Measurements from ENCODE around the gene NPAP1.
"Not testable (repeated sequence)": the region's sequence is repeated elsewhere in the genome, so short reads cannot be mapped to it uniquely, and the experiment has no call there.

Gene NPAP1, protein sequence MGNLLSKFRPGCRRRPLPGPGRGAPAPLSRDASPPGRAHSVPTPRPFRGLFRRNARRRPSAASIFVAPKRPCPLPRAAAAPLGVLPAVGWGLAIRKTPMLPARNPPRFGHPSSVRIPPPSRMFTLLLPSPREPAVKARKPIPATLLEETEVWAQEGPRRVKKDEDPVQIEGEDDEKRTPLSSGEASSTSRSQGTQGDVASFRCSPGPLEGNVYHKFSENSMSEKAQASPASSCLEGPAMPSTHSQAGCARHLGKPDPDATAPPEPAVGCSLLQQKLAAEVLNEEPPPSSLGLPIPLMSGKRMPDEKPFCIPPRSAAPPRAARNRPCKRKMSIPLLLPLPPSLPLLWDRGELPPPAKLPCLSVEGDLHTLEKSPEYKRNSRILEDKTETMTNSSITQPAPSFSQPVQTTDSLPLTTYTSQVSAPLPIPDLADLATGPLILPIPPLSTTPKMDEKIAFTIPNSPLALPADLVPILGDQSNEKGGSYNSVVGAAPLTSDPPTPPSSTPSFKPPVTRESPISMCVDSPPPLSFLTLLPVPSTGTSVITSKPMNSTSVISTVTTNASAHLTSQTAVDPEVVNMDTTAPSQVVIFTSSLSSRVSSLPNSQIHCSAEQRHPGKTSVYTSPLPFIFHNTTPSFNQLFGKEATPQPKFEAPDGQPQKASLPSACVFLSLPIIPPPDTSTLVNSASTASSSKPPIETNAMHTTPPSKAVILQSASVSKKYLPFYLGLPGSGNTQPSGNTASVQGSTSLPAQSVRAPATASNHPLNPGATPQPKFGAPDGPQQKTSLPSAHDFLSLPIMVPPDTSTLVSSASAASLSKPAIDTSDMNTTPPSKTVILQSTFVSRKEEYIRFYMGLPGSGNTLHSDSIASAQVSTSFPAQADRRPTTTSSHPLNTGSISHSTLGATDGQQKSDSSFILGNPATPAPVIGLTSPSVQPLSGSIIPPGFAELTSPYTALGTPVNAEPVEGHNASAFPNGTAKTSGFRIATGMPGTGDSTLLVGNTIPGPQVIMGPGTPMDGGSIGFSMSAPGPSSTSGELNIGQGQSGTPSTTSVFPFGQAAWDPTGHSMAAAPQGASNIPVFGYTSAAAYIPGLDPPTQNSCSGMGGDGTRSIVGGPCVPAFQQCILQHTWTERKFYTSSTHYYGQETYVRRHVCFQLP

DNA sequence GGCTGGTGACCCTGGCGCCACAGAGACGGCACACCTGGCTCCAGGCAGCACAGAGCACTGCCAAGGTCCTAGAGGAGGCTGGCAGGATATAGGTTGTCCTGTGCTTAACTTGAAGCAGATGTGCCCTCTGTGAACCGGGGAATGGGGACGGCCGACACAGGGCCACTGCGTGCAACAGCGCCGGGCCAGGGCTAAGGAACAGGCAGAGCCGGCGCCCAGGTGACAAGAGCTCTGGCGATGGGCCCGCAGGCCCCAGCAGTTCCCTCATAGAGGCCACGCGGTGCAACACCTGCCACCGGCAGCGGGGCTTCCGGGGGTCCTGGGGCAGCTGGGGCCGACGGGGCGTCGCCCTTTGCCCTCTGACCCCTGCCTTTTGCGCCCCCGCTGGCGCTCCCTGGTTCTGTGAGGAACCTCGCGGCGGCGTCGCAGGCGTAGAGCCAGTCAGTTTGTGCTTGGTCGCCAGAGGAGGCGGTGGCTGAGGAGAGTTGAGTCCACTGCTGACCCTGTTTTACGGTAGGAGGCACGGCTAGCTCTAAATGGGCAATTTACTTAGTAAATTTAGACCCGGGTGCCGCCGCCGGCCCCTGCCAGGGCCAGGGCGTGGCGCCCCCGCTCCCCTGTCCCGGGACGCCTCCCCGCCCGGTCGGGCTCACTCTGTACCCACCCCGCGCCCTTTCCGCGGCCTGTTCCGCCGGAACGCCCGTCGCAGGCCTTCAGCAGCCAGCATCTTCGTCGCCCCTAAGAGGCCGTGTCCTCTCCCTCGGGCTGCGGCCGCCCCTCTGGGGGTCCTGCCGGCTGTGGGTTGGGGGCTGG is at the start of gene NPAP1:
Gene NPAP1 (plus strand): TSS at position 444 of the 813 bp plus-strand sequence. CDS start 93 bp downstream, at position 537.
- DNase-seq (ENCODE audit: insufficient read length, low spot score) (no peak), FAIRE-seq (no peak)

DNA sequence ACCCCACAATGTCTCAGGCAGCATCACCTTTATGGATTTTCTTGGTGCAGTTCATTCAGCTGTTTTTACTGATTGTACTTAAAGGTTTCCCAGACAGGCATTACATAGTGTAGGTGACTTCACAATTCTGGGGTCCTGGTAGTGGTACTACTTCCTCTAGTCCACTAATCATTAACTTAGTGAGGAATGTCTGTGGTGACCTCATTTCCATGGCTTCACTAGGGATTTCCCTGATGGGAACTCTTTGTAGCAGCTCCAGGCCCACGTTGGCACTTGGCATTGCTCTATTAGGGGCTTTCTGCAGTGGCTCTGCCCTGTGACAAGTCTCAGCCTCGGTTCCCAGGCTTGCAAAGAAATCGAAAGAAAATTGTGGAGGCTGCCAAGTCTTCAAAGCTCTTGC is 48.1 kb upstream of the NPAP1 start:
- FAIRE-seq: no peak
- DNase-seq (ENCODE audit: insufficient read length, low spot score): no peak

DNA sequence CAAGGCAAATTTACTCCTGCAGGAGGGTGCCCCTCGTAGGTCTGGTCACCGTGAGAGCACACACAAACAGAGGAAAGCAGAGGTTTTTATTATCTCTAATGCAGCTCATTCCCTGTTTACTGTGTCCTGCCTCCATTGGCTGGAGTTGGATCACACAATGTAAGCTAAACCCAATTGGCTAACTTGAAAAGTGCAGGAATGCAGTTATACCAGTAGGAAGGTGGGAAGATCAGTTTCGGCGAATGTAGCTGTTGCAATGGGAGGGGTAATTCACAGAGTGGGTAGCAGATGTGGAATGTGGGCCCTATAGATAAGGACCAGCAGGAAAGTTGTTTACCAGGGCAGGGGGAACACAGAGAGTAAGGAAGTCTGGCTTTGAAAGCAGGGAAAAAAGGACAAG is 42.5 kb upstream of the NPAP1 start:
- FAIRE-seq (no peak), DNase-seq (ENCODE audit: insufficient read length, low spot score) (no peak)

DNA sequence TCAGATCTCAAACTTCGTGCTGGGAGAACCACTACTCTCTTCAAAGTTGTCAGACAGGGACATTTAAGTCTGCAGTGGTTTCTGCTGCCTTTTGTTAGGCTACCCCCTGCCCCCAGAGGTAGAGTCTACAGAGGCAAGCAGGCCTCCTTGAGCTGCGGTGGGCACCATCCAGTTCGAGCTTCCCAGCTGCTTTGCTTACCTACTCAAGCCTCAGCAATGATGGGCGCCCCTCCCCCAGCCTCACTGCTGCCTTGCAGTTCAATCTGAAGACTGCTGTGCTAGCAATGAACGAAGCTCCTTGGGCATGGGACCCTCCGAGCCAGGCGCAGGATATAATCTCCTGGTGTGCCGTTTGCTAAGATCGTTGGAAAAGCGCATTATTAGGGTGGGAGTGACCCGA is 36.2 kb upstream of the NPAP1 start:
- not testable (repeated sequence) for FAIRE-seq; DNase-seq (ENCODE audit: insufficient read length, low spot score)

DNA sequence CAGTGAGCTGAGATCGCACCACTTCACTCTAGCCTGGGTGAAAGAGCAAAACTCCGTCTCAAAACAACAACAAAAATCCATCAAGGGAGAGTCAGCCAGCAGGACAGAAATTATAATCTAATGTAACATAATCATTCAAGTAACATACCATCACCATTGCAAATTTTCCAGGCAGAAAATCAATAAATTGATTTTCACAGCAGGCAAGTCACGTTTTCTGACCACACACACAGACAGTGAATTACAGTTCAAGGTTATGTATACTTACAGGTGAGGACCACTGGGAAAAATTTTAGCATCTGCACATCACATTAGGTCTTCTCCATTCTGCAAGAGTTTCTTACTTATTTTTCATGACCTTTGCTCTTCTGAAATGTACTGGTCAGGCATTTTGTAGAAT is 29.9 kb upstream of the NPAP1 start:
- no peak for FAIRE-seq

DNA sequence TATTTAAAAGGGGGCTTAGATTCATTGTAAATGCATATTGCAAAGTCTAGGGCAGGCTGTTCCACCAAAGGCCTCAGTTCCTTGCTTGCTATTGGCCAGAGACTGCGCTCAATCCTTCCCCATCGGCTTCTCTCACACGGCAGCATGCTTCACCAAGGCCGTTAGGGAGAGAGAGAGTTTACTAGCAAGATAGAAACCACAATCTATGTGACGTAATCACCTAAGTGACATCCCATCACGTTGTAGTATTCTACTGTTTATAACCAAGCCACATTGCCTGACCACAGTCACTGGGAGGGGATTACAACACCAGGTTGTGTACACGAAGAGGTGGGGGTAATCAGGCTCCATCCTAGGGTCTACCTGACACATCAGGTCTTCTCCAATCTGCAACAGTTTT is 16.0 kb upstream of the NPAP1 start:
- no peak for FAIRE-seq
- no peak for DNase-seq (ENCODE audit: insufficient read length, low spot score)

More for the DNA sequence above, 29.9 kb upstream of the NPAP1 start:
- no peak for DNase-seq (ENCODE audit: insufficient read length, low spot score)

DNA sequence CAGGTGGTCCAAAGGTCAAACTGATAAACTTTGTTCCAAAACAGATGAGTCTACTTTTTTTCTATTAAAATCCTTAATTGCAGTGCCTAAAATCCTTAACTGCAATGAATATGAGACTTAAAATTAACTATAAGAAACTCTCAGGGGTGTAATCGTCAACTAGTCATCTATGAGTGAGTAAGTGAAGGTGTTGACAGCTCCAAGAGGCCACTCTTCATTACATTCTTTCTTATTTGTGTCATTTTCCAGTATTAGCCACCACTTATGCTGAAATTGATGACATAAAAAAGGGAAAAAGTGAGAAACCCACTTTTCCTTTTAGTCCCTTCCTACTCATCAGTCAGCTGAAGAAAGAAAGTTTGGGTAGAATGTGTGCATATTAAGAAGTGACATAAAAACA is 12.6 kb upstream of the NPAP1 start:
- no peak for DNase-seq (ENCODE audit: insufficient read length, low spot score)
- FAIRE-seq: no peak

DNA sequence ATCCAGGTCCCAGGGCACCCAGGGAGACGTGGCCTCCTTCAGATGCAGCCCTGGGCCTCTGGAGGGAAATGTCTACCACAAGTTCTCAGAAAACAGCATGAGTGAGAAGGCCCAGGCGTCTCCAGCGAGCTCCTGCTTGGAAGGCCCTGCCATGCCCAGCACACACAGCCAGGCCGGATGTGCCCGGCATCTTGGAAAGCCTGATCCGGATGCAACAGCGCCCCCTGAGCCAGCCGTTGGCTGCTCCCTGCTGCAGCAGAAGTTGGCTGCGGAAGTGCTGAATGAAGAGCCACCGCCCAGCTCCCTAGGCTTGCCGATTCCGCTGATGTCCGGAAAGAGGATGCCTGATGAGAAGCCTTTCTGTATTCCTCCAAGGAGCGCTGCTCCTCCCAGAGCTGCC is 856 bp downstream of the NPAP1 start:
- FAIRE-seq: no peak
- no peak for DNase-seq (ENCODE audit: insufficient read length, low spot score)

DNA sequence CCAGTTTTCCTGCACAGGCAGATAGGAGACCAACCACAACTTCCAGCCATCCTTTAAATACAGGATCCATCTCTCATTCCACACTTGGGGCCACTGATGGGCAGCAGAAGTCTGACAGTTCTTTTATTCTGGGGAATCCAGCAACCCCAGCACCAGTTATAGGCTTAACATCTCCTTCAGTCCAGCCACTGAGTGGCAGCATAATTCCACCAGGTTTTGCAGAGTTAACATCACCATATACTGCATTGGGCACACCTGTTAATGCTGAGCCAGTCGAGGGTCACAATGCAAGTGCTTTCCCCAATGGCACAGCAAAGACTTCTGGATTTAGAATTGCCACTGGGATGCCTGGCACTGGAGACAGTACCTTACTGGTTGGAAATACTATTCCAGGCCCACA is 2.9 kb downstream of the NPAP1 start:
- FAIRE-seq (no peak), DNase-seq (ENCODE audit: insufficient read length, low spot score) (no peak)

DNA sequence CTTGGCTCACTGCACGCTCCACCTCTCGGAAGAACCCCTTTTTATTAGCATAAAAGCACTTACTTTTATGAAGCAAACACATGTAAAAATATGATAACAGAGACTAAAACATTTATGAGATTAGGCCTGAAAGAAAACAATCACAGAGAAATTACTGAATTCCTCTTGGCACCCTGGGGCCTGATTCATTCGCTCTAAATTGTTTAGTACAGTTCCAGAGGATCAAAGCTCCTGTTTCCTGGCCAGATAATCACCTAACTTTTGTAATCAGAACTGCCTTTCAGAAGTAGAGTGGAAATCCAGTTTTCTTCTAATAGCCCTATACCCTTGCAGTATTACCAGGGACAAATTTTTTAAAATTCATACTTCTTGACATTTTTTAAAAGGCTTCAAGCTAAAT is 6.4 kb downstream of the NPAP1 start:
- no peak for DNase-seq (ENCODE audit: insufficient read length, low spot score)
- FAIRE-seq: no peak

DNA sequence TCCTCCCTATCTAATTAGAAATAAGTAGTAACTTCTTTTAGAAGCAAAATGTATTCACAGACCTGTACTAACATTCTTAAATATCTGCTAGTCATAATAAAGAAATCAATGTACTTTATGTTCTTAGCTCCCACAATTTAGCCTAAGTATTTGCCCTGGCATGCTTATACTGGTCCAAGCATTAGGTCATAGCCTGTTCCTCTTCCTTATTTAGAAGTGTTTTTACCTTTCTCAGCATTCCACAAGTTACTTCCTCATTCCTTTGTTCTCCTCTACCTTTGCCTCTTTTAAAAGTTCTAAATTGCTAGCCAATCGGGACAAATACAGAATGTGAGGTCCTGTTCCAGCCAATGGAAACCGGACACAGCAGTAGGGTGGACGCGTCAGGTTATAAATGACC is 7.3 kb downstream of the NPAP1 start:
- FAIRE-seq; DNase-seq (ENCODE audit: insufficient read length, low spot score): not testable (repeated sequence)

DNA sequence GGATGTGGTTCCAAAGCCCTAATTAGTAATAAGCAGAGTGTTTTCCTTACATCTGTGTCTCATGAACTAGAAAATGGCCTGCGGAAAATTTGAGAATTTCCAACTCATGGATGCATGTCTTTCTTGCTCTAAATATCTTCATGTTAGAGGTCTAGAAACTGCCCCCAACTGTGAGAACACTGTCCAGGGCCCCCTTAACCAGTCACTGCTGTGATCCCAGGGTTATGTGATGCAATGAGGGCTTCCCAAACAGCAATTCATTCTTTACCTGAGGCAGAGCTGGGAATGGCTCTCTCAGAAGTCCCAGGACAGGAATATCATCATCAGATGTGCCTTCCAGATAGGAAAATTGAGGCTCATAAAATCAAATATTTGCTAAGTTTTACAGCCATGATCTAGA is 8.2 kb downstream of the NPAP1 start:
- no peak for FAIRE-seq

DNA sequence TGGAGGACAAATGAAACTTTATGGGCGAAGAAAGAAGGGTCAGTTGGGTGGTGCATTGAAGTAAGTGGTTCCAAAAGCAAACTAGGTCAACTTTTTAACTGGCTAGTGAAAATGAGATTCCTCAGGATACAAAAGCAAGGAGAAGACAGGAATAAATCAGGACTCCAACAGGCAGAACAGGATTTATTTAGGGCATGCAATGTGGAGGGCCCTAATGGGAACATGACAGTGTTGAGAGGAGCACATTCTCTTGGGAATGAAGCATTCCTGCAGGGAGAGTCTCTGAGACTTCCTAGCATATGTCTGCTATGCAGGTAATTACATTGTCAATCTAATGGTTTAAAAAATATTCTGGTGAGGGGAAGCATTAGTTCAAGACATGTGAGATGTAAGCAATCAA is 8.7 kb downstream of the NPAP1 start:
- FAIRE-seq: no peak
- DNase-seq (ENCODE audit: insufficient read length, low spot score): no peak

More for the DNA sequence above, 8.2 kb downstream of the NPAP1 start:
- DNase-seq (ENCODE audit: insufficient read length, low spot score): no peak

DNA sequence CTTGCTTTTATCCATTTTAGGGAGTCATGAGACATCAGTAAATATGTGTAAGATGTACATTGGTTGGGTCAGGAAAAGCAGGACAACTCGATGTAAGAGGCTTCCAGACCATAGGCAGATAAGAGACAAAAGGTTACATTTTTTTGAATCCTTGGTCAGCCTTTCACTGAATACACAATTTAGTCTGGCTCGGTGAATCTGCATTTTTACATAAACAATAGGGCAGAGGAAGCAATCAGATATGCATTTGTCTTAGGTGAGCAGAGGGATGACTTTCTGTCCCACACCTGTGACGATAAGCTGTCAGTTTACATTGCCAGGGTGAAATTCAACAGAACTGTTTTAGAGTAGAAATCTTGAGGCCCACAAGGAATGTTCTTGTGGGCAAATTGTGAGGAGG is 20.6 kb downstream of the NPAP1 start:
- DNase-seq (ENCODE audit: insufficient read length, low spot score): no peak
- no peak for FAIRE-seq

DNA sequence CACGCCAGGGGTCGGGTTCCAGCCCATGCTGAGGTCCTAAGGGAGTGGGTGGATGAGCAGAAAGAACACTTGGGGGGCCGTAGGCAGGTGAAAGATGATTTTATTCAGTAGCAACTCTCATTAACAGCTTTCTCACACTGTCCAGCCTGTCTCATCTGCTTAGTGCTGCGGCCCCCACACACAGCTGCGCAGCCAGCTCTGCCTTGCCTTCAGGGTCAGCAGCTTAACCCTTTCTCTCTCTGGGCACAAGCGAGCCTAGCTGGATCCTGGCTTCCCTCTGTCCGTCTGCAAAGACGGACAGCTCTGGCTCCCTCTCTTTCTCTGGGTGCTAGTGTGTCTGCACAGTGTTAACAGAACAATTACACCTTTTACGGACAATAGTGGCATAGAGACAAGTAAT is 21.3 kb downstream of the NPAP1 start:
- DNase-seq (ENCODE audit: insufficient read length, low spot score) (no peak), FAIRE-seq (no peak)

DNA sequence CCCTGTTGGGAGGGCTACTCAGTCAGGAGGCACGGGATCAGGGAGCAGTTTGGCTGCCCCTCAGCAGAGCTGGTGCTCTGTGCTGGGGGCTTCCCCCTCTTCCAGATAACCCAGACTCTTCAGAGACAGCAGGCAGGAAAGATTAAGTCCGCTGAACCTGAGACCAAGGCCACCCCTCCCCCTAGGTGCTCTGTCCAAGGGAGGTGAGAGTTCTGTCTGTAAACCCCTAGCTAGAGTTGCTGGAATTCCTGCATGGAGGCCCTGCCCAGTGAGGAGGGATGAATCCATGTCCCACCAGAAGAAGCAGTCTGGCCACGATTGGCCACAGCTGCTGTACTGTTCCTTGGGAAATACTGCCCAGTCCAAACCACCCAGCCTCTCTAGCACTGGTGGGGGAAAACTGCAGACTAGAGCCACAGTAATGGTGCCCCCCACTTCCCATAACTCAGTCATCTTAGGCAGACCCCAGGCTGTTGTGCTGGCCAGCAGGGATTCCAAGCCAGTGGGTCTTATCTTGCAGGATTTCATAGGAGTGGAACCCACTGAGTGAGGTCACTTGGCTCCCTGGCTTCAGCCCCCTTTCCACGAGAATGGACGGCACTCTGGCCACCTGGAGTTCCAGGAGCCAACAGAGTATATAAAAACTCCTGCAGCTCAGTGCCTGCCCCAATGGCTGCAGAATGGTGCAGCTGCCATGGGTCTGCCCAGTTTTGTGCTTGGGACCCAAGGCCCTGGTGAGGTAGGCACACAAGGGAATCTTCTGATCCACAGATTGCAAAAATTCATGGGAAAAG is 42.9 kb downstream of the NPAP1 start:
- FAIRE-seq (no peak), DNase-seq (ENCODE audit: insufficient read length, low spot score) (no peak)

DNA sequence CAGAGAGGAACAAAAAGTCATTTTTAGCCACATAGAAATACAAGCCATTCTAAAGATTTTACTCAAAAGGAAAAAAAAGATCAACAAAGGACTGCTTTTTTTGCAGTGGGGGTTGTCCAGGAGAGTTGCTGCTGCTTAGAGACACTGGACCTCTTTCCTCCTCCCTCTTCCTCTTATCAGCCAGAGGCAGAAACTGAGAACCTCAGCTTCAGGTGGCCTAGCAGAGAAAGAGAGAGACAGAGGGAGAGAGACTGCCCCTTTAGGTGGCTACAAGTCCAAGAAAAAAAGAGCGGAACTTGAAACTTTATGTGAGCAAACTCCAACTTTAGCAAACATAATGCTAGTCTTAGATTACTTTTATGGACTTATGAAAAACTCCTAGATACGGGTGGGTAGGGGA is 54.2 kb downstream of the NPAP1 start:
- FAIRE-seq: no peak
- no peak for DNase-seq (ENCODE audit: insufficient read length, low spot score)
